ENCODE measurements around the gene KCNJ15.

KCNJ15 gene

DNA sequence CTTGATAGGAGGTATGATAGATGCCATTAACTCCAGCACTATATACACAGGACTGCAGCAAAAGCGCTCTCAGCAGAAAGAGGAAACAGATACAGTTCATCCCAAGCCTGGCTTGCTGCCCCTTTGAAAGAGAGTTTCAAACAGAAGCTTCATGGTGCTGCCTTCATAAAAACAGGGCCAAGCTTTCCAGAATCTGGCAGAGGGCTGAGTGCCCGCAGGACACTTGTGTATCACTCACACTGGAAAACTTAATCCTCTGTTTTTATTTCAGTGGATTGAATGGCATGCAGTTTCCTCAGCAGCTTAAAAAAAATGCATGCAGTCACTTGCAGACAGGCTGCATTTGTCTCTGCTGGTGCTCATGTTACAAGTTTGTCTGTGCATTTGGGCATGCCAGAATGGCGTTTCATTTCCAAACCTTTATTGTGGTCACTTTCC lies 40.4 kb downstream of the KCNJ15 start:
- Mint-ChIP-seq H3K4me1 (peaks cover 91% of the 10 kb centered on the region), H3K27me3 (no peaks in the 10 kb centered on the region), H3K36me3 (no peaks in the 10 kb centered on the region), H3K9me3 (no peaks in the 10 kb centered on the region), H3K4me3 (peak overlapping the region; percentile 67), H3K27ac (peak overlapping the region; percentile 92)

DNA sequence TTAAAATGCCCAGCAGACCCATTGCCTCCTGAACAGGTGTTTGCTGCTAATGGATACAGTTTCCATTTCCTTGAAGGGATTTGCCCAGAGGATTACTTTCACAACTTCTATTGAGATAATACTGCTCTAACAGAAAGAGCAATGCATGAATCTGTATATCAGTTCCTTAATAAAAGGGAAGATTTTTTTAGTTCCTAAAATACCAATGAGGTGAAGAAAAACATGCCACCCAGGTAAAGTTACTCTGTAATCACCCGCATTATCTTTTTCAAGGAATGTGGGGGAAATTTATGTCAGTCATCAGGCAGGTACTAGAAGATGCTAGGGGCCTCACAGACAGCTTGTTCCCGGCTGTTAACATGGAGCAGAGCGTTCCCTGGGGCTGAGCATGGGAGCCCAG lies 41.1 kb downstream of the KCNJ15 start:
- peaks cover 87% of the 10 kb centered on the region for H3K4me1 Mint-ChIP-seq
- no peaks in the 10 kb centered on the region for H3K27me3 Mint-ChIP-seq
- no peak overlapping the region for H3K4me3 Mint-ChIP-seq
- no peaks in the 10 kb centered on the region for H3K9me3 Mint-ChIP-seq
- no peaks in the 10 kb centered on the region for H3K36me3 Mint-ChIP-seq
- H3K27ac Mint-ChIP-seq: no peak overlapping the region

DNA sequence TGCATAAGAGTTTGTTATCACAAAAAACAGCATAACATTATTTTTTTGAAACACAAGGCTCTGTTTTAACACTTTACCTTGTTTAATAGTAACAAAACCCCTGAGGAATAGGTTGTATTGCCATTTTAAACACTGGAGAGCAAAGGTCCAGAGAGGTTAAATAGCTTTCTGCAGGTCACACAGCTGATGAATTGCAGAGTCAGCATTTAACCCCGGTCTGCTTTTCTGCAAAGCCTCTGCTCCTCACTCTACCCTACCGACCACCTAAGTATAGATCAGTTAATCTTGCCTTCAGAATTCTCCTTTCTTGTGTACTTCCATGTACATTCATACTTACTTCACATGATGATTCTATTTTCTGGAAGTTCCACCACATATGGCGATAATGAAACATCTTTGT lies 42.0 kb downstream of the KCNJ15 start:
- H3K9me3 Mint-ChIP-seq: no peaks in the 10 kb centered on the region
- no peak overlapping the region for H3K4me3 Mint-ChIP-seq
- H3K4me1 Mint-ChIP-seq: peaks cover 78% of the 10 kb centered on the region
- H3K27me3 Mint-ChIP-seq: no peaks in the 10 kb centered on the region
- H3K36me3 Mint-ChIP-seq: no peaks in the 10 kb centered on the region
- H3K27ac Mint-ChIP-seq: no peak overlapping the region

DNA sequence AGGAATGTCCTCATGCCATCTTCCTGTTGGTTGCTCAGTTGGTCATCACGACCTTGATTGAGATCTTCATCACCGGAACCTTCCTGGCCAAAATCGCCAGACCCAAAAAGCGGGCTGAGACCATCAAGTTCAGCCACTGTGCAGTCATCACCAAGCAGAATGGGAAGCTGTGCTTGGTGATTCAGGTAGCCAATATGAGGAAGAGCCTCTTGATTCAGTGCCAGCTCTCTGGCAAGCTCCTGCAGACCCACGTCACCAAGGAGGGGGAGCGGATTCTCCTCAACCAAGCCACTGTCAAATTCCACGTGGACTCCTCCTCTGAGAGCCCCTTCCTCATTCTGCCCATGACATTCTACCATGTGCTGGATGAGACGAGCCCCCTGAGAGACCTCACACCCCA lies 42.9 kb downstream of the KCNJ15 start:
- Mint-ChIP-seq H3K27me3 (no peaks in the 10 kb centered on the region), H3K4me1 (peaks cover 70% of the 10 kb centered on the region), H3K9me3 (no peaks in the 10 kb centered on the region), H3K4me3 (peak overlapping the region; percentile 71), H3K27ac (no peak overlapping the region), H3K36me3 (no peaks in the 10 kb centered on the region)

DNA sequence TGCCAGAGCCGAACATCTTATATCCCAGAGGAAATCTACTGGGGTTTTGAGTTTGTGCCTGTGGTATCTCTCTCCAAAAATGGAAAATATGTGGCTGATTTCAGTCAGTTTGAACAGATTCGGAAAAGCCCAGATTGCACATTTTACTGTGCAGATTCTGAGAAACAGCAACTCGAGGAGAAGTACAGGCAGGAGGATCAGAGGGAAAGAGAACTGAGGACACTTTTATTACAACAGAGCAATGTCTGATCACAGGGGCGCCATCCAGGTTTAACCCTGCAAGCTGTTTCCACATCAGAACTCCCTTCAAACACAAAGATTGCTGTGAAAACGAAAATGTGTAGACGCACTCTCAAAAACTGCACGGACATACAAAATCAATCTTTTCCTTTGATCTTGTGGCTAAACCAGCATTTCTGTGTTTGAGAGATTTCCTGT lies 43.4 kb downstream of the KCNJ15 start:
- no peaks in the 10 kb centered on the region for H3K27me3 Mint-ChIP-seq
- no peak overlapping the region for H3K27ac Mint-ChIP-seq
- peaks cover 65% of the 10 kb centered on the region for H3K4me1 Mint-ChIP-seq
- peak overlapping the region; percentile 71 for H3K4me3 Mint-ChIP-seq
- no peaks in the 10 kb centered on the region for H3K9me3 Mint-ChIP-seq
- no peaks in the 10 kb centered on the region for H3K36me3 Mint-ChIP-seq

DNA sequence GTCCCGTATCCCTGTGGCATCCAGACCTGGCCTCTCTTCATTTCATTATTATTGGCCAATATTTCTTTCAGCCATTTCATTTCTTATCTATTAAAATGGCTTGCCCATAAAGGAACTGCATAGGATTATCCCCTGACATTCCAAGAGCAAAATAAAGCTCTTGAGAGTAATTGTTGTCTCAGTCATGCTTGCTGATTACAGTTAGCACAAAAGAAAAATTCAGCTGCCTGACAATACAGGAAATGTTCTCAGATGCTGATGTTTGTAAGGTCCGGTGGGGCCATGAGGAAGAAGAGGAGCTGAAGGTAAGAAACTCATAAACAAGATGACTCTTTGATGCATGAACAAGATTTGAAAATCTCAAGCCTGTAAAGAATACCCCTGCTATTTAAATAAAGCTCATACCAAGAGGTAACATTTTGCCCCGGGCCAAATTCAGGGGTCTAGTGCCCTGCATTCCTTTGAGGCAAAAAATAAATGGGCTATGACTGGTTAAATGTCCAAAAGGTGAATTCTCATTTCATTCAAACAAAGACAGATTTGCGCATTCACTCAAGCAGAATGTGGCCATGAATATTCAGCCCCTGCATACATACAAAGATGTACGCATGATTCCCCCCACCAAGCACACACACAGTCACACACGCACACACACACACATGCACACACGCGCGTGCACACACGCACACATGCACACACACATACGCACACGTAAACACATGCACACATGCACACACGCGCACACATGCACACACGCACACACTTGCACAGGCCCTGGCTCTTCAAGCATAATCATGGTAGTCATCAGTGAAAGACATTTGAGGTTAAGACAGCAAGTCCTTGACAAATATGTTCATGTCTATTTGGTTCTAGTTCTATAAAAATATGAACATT lies 44.8 kb downstream of the KCNJ15 start:
- H3K4me3 Mint-ChIP-seq: no peak overlapping the region
- H3K36me3 Mint-ChIP-seq: no peaks in the 10 kb centered on the region
- H3K27ac Mint-ChIP-seq: no peak overlapping the region
- H3K27me3 Mint-ChIP-seq: no peaks in the 10 kb centered on the region
- H3K4me1 Mint-ChIP-seq: peaks cover 62% of the 10 kb centered on the region
- no peaks in the 10 kb centered on the region for H3K9me3 Mint-ChIP-seq

DNA sequence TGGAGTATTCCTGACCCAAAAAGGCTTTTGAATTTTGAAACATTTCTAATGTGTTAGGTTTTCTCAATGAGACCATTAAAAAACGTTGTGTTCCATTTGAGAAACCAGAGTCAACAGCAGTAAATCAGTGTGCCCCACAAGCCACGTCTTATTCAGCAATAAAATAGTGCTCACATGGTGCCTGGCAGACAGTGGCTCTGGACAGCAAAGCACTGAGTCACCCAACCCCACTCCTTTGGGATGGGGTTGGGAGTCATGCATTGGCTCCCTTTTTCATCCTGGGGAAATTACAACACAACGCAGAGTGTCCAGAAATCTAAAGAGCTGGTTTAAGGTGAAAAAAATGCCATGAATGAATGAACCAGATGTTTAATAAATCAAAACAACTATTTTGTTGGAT lies 46.5 kb downstream of the KCNJ15 start:
- H3K4me1 Mint-ChIP-seq: peaks cover 57% of the 10 kb centered on the region
- no peaks in the 10 kb centered on the region for H3K36me3 Mint-ChIP-seq
- no peaks in the 10 kb centered on the region for H3K9me3 Mint-ChIP-seq
- H3K4me3 Mint-ChIP-seq: no peak overlapping the region
- H3K27ac Mint-ChIP-seq: no peak overlapping the region
- H3K27me3 Mint-ChIP-seq: no peaks in the 10 kb centered on the region

DNA sequence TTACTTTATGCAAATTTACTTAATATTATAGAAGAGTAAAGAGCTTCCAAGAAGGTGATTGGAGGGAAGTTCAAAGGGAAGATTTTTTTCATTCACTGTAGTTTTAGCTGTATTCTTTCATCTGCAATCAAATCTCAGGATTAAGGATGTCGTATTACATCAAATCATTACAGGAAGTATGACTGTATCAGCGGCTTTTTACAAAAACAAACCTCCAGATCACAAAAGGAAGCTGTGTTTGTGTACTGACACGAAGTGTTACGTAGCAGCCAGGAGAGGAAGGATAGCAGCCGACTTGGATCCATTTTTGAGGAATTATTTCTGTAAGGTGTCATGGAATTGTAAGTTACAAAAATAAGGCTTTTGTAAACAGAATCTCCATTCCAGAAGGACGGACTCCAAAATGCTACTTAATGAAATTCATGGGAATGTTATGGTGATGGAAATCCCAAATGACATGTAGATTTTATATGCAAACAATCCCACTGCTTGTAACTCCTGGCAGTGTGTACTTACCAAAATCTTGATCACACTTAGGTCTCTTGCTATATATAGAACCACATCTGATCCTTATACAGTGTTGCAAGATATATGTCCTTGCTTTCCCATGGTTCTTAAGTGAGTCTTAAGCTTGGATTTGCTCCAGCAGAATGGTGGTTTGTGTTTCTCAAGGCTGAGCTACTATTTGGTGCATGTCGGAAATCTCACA lies 49.8 kb downstream of the KCNJ15 start:
- H3K27ac Mint-ChIP-seq: peak overlapping the region; percentile 56
- no peaks in the 10 kb centered on the region for H3K36me3 Mint-ChIP-seq
- H3K4me1 Mint-ChIP-seq: peaks cover 28% of the 10 kb centered on the region
- H3K9me3 Mint-ChIP-seq: no peaks in the 10 kb centered on the region
- peak overlapping the region; percentile 67 for H3K4me3 Mint-ChIP-seq
- H3K27me3 Mint-ChIP-seq: no peaks in the 10 kb centered on the region

DNA sequence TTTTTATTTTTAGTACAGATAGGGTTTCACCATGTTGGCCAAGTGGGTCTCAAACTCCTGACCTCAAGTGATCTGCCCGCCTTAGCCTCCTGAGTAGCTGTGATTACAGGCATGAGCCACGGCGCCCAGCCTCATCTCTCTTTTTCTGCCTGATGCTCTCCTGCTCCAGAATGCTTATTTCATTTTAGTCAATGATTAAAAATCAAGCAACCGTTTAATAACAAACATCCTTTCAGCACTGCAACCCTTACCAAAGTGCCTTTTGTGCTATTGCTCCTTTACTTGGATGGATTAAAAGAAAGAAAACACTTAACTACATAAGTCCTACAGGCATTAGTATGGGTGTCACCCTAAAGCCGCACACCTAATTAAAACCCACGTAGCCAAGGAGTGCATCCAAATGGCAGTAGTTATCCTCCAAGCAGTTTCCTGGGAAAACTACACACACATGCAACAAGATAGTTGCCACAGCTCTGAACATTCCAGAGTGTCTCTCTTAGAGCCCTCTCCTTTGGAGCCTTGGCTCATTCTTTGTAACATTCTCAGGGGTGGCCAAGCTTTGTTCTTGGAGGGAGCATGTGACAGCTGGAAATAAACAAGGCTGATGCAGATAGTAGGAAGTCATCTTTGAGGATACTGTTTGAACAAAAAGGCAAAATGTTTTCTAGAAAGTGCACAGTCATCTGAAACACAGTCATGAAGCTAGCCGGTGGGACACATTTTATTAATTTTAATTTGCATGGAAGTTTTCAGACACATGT lies 51.2 kb downstream of the KCNJ15 start:
- no peaks in the 10 kb centered on the region for H3K27me3 Mint-ChIP-seq
- no peak overlapping the region for H3K4me3 Mint-ChIP-seq
- peak overlapping the region; percentile 17 for H3K27ac Mint-ChIP-seq
- no peaks in the 10 kb centered on the region for H3K9me3 Mint-ChIP-seq
- no peaks in the 10 kb centered on the region for H3K36me3 Mint-ChIP-seq
- H3K4me1 Mint-ChIP-seq: peaks cover 22% of the 10 kb centered on the region

DNA sequence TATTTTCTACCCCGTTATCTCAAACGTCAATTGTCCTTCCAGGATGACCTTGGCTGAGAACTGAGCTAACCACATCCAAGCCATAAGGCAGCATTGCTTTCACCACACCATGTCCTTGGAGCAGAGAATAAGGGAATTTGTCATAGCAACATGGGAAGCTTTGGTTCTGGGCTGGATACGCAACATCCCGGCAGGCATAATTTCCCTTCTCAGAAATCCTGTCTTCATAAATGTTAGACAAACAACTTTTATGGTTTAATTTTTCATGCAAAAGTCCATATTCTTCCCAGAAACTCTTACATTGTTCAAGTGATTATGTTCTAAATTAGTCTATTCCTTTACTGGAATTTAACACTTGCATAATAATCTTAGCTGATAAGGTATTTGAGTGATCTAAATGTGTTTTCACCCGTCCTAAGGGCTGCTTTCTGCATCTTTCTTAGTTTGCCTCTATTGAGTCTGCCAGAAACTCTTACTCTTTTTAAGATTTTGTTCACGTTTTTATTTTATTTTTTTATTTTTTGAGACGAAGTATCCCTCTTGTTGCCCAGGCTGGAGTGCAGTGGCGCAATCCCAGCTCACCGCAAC lies 51.8 kb downstream of the KCNJ15 start:
- no peak overlapping the region for H3K4me3 Mint-ChIP-seq
- no peak overlapping the region for H3K27ac Mint-ChIP-seq
- no peaks in the 10 kb centered on the region for H3K36me3 Mint-ChIP-seq
- H3K9me3 Mint-ChIP-seq: no peaks in the 10 kb centered on the region
- H3K27me3 Mint-ChIP-seq: peaks cover 2% of the 10 kb centered on the region
- peaks cover 22% of the 10 kb centered on the region for H3K4me1 Mint-ChIP-seq

DNA sequence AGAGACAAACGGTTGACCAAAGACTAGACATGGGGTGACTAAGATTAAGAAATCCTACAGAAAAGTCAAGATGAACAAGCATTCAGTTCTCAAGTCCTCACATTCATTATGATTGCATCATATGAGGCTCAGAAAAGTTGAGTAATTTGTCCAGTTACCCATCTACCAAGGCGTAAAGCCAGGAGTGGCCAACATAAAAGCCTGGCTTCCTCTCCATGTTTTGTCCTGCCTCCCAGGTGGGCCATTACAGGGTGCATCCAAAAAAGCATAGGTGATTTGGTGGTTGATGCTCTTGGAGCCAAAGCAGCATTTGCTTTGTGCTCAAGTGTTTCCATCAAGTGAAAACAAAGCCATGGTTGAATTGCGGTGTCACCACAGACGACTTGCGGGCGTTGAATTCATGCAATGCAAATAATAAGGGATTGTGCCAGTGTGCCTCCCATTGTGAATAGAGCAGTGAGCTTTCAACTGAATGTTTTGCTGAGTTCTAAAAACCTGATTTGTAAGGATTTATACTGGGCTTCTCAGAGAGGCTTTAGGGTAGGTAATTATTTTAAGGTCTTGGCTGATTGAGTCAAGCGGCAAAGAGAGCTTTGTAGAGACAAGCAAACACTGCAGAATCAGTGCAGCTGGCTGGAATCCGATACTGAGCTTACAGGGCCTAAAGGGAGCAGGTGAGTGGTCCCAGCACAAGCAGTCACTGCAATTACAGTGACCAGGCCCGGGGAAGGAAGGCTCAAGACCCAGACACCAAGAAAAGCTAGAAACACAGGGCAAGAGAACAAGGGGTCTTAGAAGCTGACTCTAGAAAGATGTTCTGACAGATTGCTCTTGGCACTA lies 54.1 kb downstream of the KCNJ15 start:
- Mint-ChIP-seq H3K9me3 (no peaks in the 10 kb centered on the region), H3K4me3 (no peak overlapping the region), H3K27me3 (peaks cover 2% of the 10 kb centered on the region), H3K4me1 (peaks cover 18% of the 10 kb centered on the region), H3K27ac (no peak overlapping the region), H3K36me3 (no peaks in the 10 kb centered on the region)

DNA sequence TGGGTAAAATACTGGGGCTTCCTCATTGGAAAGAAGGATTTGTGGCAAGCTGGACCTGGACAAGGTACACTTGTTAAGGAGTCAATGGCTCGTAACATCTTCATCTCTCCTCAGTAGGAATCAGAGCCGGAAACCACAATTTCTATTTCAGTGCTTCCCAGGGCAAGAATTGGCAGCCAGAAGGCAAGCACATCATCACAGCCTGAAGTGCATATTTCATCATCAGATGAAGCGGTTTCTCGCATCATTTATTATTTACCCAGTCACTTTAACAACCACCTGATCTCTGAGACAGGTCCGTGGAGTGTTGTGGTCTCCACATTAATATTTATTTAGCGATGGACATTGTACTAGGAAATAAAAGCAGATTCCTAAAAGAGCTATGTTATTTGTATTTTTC lies 55.0 kb downstream of the KCNJ15 start:
- peaks cover 9% of the 10 kb centered on the region for H3K4me1 Mint-ChIP-seq
- H3K36me3 Mint-ChIP-seq: no peaks in the 10 kb centered on the region
- no peak overlapping the region for H3K4me3 Mint-ChIP-seq
- peaks cover 2% of the 10 kb centered on the region for H3K27me3 Mint-ChIP-seq
- H3K9me3 Mint-ChIP-seq: no peaks in the 10 kb centered on the region
- H3K27ac Mint-ChIP-seq: no peak overlapping the region

DNA sequence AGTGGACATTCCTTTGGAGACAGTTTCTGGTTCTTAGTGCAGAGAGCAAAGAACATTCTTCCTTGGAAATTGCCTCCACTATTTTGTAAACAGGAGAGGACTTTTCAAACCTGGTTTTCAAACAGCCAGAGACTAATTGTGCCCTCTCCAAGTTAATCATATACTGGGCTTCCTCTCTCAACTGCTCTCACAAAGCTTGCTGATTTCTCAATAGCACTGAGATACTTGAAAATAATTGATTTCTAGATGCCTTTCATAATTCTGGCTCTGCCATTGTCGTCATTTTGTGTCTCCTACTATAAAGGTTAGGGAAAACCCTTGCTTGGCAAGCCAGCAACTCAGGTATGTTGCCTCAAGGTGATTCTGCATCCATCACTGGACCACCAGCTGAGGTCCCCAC lies 56.0 kb downstream of the KCNJ15 start:
- peaks cover 2% of the 10 kb centered on the region for H3K27me3 Mint-ChIP-seq
- H3K4me1 Mint-ChIP-seq: peaks cover 2% of the 10 kb centered on the region
- no peak overlapping the region for H3K27ac Mint-ChIP-seq
- H3K36me3 Mint-ChIP-seq: no peaks in the 10 kb centered on the region
- no peaks in the 10 kb centered on the region for H3K9me3 Mint-ChIP-seq
- no peak overlapping the region for H3K4me3 Mint-ChIP-seq

DNA sequence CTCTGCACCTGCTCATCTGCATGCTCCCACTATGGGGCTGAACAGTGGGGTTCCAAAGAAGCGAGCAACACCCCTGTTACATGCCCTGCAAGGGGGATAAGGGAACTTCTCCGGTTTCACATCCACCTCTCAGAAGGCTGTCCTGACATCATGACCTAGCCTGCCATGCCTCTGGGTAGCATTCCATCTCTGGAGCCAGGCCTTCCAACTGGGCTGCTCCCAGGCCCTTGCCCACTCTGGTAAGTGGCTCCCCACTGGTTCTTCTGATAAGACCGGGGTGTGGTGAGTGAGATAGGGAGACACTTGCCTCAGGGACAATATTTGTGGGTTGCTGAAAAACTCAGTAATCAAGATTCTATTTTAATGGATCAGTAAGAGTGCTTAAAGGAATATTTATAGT lies 57.8 kb downstream of the KCNJ15 start:
- H3K4me3 Mint-ChIP-seq: no peak overlapping the region
- no peaks in the 10 kb centered on the region for H3K4me1 Mint-ChIP-seq
- no peaks in the 10 kb centered on the region for H3K9me3 Mint-ChIP-seq
- no peak overlapping the region for H3K27ac Mint-ChIP-seq
- no peaks in the 10 kb centered on the region for H3K36me3 Mint-ChIP-seq
- H3K27me3 Mint-ChIP-seq: peaks cover 2% of the 10 kb centered on the region

DNA sequence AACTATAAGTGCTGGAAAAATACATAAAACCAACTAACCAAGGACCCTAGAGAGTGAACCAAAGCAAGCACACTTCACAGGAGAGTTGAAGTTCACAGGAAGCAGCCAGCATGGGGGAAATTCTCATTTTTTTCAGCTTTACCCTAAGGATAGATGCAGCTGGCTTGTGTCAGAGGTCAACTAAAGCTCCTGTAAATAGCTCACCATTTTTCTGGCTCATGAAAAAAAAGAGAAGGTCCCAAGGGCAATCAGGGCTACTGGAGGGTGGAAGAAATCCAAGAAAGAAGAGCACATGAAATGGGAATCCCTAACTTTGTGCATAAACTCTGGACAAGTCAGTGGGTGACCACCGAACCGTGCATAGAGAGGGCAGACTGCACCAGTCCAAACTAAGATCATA lies 58.3 kb downstream of the KCNJ15 start:
- H3K4me3 Mint-ChIP-seq: no peak overlapping the region
- no peaks in the 10 kb centered on the region for H3K36me3 Mint-ChIP-seq
- peaks cover 2% of the 10 kb centered on the region for H3K27me3 Mint-ChIP-seq
- H3K9me3 Mint-ChIP-seq: no peaks in the 10 kb centered on the region
- H3K27ac Mint-ChIP-seq: no peak overlapping the region
- no peaks in the 10 kb centered on the region for H3K4me1 Mint-ChIP-seq
